ENCODE data around the gene SQSTM1.
A peak's percentile ranks its signal among the peaks of the same experiment; 100 is the strongest.

Gene SQSTM1

DNA sequence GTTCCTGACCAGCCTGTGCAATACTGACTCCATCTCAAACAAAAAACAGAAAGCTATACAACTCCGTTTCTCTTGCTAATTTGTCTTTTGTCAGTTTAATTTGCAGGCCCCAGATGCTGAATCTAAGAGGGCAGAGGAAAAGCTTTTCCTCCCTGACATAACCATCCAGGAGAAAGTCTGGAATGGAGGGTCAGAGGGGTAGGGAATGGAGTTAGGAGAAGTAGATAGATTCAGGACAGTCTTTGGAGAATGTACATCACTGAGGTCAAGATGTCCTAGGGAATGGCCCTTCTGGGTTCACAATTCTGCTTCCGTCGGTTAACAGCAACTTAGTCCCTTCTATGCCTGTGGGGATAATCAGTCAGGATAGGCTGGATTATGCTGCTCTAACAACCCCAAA is 6.6 kb upstream of the SQSTM1 start:
- Mint-ChIP-seq H3K9me3 (no peaks in the 10 kb centered on the region), H3K4me1 (peaks cover 21% of the 10 kb centered on the region), H3K27ac (no peak overlapping the region), H3K27me3 (no peaks in the 10 kb centered on the region), H3K4me3 (no peak overlapping the region)
- DNase-seq (no peak), ATAC-seq (no peak)

DNA sequence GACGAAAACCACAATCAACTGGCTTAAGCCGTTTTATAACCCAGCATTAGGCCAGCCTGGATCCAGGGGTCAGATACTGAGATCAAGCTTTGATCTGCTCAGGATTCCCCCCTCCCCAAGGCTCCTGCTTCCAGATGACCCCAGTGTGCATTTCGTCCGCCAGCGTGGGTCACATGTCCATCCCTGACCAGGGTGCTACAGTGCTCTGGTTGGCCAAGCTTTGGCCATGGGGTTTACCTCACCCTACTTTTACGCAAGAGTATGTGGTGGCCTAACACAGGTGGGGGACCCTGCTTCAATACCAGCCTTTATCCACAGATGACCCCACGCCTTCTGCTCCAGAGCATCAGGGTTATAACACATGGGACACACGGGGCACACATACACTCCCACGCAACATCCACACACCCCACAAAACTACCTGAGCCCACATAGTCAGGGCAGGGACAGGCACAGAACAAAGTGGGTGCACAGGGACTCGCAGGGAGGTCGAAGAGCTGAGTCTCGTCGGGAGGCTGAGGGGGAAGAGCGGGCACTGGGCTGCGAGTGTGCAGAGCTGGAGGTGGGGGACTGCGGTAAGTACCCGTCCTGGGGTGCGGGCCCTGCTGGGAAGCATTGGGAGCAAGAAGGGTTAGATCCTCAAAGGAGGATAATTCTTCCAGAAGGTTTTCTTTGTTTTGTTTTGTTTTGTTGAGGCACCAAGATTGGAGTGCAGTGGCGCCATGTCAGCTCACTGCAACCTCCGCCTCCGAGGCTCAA is 5.0 kb upstream of the SQSTM1 start:
- Mint-ChIP-seq H3K9me3 (no peaks in the 10 kb centered on the region), H3K27ac (peak overlapping the region in 1 of 2 donors; percentile 77), H3K4me3 (peak overlapping the region; percentile 19 to 23), H3K4me1 (peaks cover 37% of the 10 kb centered on the region), H3K27me3 (no peaks in the 10 kb centered on the region)
- ATAC-seq = no peak
- DNase-seq = no peak

GRCh38 chr5:179816401-179816795 is 4.3 kb upstream of the SQSTM1 start:
- Mint-ChIP-seq H3K4me1 (peaks cover 38% of the 10 kb centered on the region), H3K27ac (no peak overlapping the region), H3K4me3 (peak overlapping the region; percentile 26 to 32), H3K9me3 (no peaks in the 10 kb centered on the region), H3K27me3 (no peaks in the 10 kb centered on the region)
- DNase-seq = no peak
- ATAC-seq = no peak

- ATAC-seq (no peak), DNase-seq (no peak)
- no peaks in the 10 kb centered on the region for H3K27me3 Mint-ChIP-seq
- no peaks in the 10 kb centered on the region for H3K9me3 Mint-ChIP-seq
- peaks cover 44% of the 10 kb centered on the region for H3K4me1 Mint-ChIP-seq
- peak overlapping the region in 1 of 2 donors; percentile 19 for H3K27ac Mint-ChIP-seq
- H3K4me3 Mint-ChIP-seq = peak overlapping the region; percentile 82 to 94
These were observed 3.8 kb upstream of the SQSTM1 start for GRCh38 chr5:179816796-179817469.

GRCh38 chr5:179817470-179817840 is 3.2 kb upstream of the SQSTM1 start:
- no peaks in the 10 kb centered on the region for H3K9me3 Mint-ChIP-seq
- ATAC-seq (no peak), DNase-seq (no peak)
- H3K4me1 Mint-ChIP-seq = peaks cover 49% of the 10 kb centered on the region
- no peaks in the 10 kb centered on the region for H3K27me3 Mint-ChIP-seq
- peak overlapping the region in 1 of 2 donors; percentile 98 for H3K27ac Mint-ChIP-seq
- peak overlapping the region; percentile 82 to 94 for H3K4me3 Mint-ChIP-seq

DNA sequence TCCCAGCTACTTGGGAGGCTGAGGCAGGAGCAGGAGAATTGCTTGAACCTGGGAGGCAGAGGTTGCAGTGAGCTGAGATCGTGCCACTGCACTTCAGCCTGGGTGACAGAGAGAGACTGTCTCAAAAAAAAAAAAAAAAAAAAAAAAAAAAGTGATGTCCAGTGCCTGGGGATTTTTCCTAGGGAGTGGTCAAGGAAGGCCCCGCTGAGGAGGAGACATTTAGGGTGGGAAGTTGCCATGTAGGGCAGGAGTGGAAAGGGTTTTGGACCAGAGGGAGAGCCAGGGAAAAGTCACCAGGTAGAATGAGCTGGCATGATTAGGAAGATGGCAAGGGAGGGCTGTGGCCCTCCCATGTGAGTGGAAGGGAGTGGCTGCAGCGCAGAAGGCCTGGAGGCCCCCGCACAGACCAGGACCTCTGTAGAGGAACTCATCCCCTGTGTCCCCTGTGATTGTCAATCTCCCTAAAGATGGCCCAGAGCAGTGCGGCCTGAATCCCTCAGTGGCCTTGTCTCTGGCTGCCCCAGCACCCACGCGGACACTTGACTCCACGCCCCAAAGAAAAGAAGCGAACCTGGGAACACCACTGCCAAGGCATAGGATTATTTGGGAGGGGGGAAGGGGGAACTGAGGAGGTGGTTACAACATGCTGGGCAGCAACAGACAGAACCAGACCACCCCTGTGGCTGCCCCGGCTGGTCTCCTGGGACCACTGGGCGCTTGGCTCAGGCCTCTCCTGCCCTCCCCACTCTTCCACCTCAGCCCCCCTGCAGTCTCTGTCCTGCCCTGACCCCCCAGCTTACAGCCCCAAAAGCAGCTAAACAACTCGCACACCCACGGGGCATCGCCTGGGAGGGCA is 2.6 kb upstream of the SQSTM1 start:
- H3K9me3 Mint-ChIP-seq = no peaks in the 10 kb centered on the region
- no peak for DNase-seq
- H3K27me3 Mint-ChIP-seq = no peaks in the 10 kb centered on the region
- no peak for ATAC-seq
- H3K4me1 Mint-ChIP-seq = peaks cover 56% of the 10 kb centered on the region
- H3K27ac Mint-ChIP-seq = peak overlapping the region; percentile 95 to 98
- H3K4me3 Mint-ChIP-seq = peak overlapping the region; percentile 82 to 94

DNA sequence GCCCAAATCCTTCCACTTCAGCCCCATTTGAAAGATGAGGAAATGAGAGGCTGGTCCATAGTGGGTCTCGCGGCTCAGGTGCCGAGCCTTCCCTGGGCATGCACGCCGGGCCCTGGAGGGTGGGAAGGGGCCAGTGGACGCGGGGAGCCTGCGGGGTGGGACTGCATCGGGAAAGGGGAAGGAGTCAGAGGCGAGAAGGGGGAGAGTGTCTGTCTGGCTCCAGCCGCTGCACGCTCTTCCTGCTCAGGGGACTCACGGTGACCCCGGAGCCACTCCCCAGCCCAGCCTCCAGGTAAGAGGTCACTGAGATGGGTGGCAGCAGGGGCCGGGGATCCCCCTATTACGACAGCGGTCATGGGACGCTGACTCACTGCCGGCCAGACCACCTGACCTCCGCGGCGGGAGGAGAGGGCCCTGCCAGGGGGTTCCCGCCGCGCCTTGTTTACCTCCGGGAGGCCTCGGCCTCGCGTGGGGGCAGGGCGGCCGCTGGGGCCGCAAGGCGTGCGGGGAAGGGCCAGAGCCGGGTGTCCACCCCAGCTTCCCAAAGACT is 1.9 kb upstream of the SQSTM1 start:
- DNase-seq = peak; percentile 87 to 95
- peak overlapping the region; percentile 95 to 98 for H3K27ac Mint-ChIP-seq
- peak overlapping the region; percentile 82 to 94 for H3K4me3 Mint-ChIP-seq
- no peaks in the 10 kb centered on the region for H3K9me3 Mint-ChIP-seq
- ATAC-seq = peak; percentile 81
- H3K27me3 Mint-ChIP-seq = no peaks in the 10 kb centered on the region
- peaks cover 63% of the 10 kb centered on the region for H3K4me1 Mint-ChIP-seq

- Mint-ChIP-seq H3K4me3 (peak overlapping the region; percentile 88 to 94), H3K4me1 (peaks cover 69% of the 10 kb centered on the region)
These were observed 1.2 kb upstream of the SQSTM1 start for GRCh38 chr5:179819296-179820126.

DNA sequence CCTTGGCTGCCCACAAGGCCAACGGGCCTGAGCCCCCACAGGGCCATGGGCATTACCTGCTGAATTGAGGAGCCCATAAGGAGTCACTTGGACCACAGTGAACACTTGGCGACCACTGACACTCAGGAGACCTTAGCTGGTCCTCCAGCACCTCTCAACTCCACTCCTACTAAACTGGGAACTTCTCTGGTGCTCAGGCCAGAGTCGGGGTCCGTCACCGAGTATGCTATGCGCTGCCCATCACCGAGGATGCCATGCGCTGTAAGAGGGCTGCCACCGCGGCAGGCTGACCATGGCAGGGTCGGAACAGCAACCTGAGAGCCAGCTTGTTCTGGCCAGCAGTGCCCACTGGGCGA is 600 bp upstream of the SQSTM1 start:
- H3K27ac Mint-ChIP-seq = peak overlapping the region; percentile 94 to 98
- ATAC-seq (no peak), DNase-seq (peak in 1 of 2 donors; percentile 33)
- H3K4me3 Mint-ChIP-seq = peak overlapping the region; percentile 88 to 94
- H3K9me3 Mint-ChIP-seq = no peaks in the 10 kb centered on the region
- no peaks in the 10 kb centered on the region for H3K27me3 Mint-ChIP-seq
- peaks cover 75% of the 10 kb centered on the region for H3K4me1 Mint-ChIP-seq

More at GRCh38 chr5:179819296-179820126, 1.2 kb upstream of the SQSTM1 start:
- peak; percentile 68 for DNase-seq
- Mint-ChIP-seq H3K27me3 (no peaks in the 10 kb centered on the region), H3K9me3 (no peaks in the 10 kb centered on the region), H3K27ac (peak overlapping the region; percentile 94 to 98)
- ATAC-seq = peak; percentile 39

- DNase-seq (peak; percentile 79 to 84), ATAC-seq (peak; percentile 72)
- Mint-ChIP-seq H3K9me3 (no peaks in the 10 kb centered on the region), H3K27ac (peak overlapping the region; percentile 94 to 97), H3K27me3 (no peaks in the 10 kb centered on the region), H3K4me3 (peak overlapping the region; percentile 88 to 94), H3K4me1 (peaks cover 88% of the 10 kb centered on the region)
These were observed 773 bp downstream of the SQSTM1 start for GRCh38 chr5:179821298-179822058.

DNA sequence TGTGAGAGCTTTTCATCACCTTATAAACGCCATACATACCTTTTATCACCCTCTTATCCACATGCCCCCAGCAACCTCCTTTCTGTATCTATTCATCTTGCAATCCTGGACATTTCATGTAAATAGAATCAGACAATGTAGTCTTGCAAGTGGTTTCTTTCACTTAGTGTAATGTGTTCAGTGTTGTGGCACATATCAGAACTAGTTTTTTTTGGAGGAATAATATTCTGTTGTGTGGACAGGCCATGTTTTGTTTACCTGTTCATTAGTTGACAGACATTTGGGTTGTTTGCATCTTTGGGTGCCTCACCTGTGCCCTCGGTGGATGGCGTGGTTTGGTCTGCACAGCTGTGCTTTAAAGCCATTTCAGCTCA is 1.3 kb downstream of the SQSTM1 start:
- ATAC-seq = no peak
- Mint-ChIP-seq H3K27me3 (no peaks in the 10 kb centered on the region), H3K9me3 (no peaks in the 10 kb centered on the region), H3K27ac (peak overlapping the region; percentile 94 to 97), H3K4me1 (peaks cover 93% of the 10 kb centered on the region), H3K4me3 (peak overlapping the region; percentile 88 to 94)
- no peak for DNase-seq

- Mint-ChIP-seq H3K9me3 (no peaks in the 10 kb centered on the region), H3K4me1 (peaks cover 93% of the 10 kb centered on the region), H3K27ac (peak overlapping the region; percentile 94 to 97), H3K27me3 (no peaks in the 10 kb centered on the region), H3K4me3 (peak overlapping the region; percentile 88 to 94)
- no peak for ATAC-seq
- DNase-seq = no peak
These were observed 1.8 kb downstream of the SQSTM1 start for GRCh38 chr5:179822444-179822990.

DNA sequence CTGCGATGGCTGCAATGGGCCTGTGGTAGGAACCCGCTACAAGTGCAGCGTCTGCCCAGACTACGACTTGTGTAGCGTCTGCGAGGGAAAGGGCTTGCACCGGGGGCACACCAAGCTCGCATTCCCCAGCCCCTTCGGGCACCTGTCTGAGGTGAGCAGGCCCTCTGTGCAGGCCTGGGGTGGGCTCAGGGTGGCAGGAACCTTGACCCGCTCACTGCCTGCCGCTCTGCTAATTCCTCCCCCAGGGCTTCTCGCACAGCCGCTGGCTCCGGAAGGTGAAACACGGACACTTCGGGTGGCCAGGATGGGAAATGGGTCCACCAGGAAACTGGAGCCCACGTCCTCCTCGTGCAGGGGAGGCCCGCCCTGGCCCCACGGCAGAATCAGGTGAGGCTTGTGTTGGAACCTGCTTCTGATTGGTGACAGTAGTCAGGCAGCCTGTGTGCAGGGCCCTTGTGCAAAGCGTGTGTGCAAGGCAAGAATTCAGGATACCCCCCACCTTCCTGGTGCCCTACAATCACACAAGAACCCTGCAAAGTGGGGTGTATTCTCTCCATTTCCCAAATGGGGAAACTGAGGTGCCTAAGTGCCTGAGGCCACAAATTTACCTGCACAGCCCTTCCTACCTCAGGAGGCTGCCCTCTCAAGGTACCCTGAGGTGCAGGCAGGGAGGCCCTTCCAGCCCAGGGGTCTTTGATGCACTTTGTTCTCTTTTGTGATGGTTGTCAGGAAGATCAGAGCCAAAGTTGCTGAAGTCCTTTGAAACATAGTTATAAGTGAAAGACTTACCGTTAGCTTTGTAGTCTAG is 3.4 kb downstream of the SQSTM1 start:
- DNase-seq = no peak

More for the DNA sequence above, 3.4 kb downstream of the SQSTM1 start:
- H3K4me3 Mint-ChIP-seq = peak overlapping the region in 1 of 2 donors; percentile 26
- H3K9me3 Mint-ChIP-seq = no peaks in the 10 kb centered on the region
- no peak for ATAC-seq
- H3K27me3 Mint-ChIP-seq = no peaks in the 10 kb centered on the region
- peaks cover 85% of the 10 kb centered on the region for H3K4me1 Mint-ChIP-seq
- peak overlapping the region in 1 of 2 donors; percentile 84 for H3K27ac Mint-ChIP-seq
